ENCODE measurements around the gene C2orf76. TPM values are rescaled to one million over a fixed set of nuclear protein-coding genes. Genes with fewer than 3 reads are reported as not detected.

Gene C2orf76
- total and polyA plus RNA-seq, 10 of the 15 experiments (the other 5 are each of a cell fraction or from before 2014, with no cell fraction given), result 14.0 to 46.1 (median 25.4) TPM

DNA sequence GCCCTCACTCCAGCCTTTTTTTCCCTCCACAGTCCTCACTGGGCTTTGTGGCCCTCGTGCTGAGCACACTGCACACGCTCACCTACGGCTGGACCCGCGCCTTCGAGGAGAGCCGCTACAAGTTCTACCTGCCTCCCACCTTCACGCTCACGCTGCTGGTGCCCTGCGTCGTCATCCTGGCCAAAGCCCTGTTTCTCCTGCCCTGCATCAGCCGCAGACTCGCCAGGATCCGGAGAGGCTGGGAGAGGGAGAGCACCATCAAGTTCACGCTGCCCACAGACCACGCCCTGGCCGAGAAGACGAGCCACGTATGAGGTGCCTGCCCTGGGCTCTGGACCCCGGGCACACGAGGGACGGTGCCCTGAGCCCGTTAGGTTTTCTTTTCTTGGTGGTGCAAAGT, 103.6 kb downstream of the C2orf76 start:
- DNase-seq (ENCODE audit: low read depth, low spot score), result no peak
- Histone ChIP-seq H3K4me2 (ENCODE audit: control insufficient read depth, insufficient read depth) (no peak overlapping the region), H3K4me3 (no peak overlapping the region), H3K4me1 (ENCODE audit: control insufficient read depth, insufficient read depth, low read length) (no peaks in the 10 kb centered on the region), H2AFZ (ENCODE audit: control insufficient read depth, low read depth, low read length) (no peak overlapping the region), H4K20me1 (ENCODE audit: control insufficient read depth, insufficient read depth) (no peaks in the 10 kb centered on the region), H3K27ac (ENCODE audit: control insufficient read depth, insufficient read depth) (no peak overlapping the region), H3K79me2 (ENCODE audit: control insufficient read depth, insufficient read depth, low read length) (no peaks in the 10 kb centered on the region), H3K9ac (ENCODE audit: control insufficient read depth, insufficient read depth, low read length) (no peak overlapping the region), H3K36me3 (ENCODE audit: control insufficient read depth in 2 of 2, insufficient read depth in 2 of 2, low read length in 1 of 2) (peaks cover 0 to 2% of the 10 kb centered on the region in 2 experiments; a peak in 1 of 4 replicates), H3K27me3 (replicated peaks in 1 of 2; ENCODE audit: control insufficient read depth in 2 of 2, insufficient read depth in 2 of 2, low read length in 1 of 2) (no peaks in the 10 kb centered on the region), H3K9me3 (replicated peaks; ENCODE audit: control insufficient read depth, insufficient read depth, low read length) (no peaks in the 10 kb centered on the region)
- RAD21 ChIA-PET (ENCODE audit: unreplicated experiment), result no interaction called here
- no TSS peak for BruUV-seq (replicated peaks)
- in situ Hi-C loops (cut with MboI) (no loop called here), intact Hi-C loops (cut with micrococcal nuclease; ENCODE audit: unreplicated experiment) (no loop called here)
- no peak for ATAC-seq
- POLR2A ChIA-PET, result no interaction called here
- WGBS (ENCODE audit: insufficient coverage, insufficient replicate concordance, low lambda C conversion rate, missing lambda C conversion rate), result 95% methylated on average over 23 of the region's 23 CpGs
- FAIRE-seq, result no peak
- CTCF ChIA-PET, result no interaction called here
- SMC1A ChIA-PET (ENCODE audit: uncharacterized antibody, unreplicated experiment), result interaction anchor here (1.0 kb wide), 1 partner anchor 29 kb away, joined by 5 read pairs; no protein-coding TSS in a partner anchor
- no peak for TF ChIP-seq SKIL (IDR thresholded peaks at IDR 0.05; ENCODE audit: low read depth, poor library complexity, severe bottlenecking)
- no peak for TF ChIP-seq MLLT1 (IDR thresholded peaks at IDR 0.05)
- no peak for TF ChIP-seq CTCF (IDR thresholded peaks at IDR 0.05 in 2 of 3, conservative IDR thresholded peaks at IDR 0.05 in 1 of 3; ENCODE audit: control insufficient read depth in 2 of 3, extremely low read depth in 1 of 3, insufficient read depth in 1 of 3, low read depth in 3 of 3, low read length in 3 of 3)
- TF ChIP-seq MEF2A (IDR thresholded peaks at IDR 0.05; ENCODE audit: insufficient read depth, low read depth, low read length), result no peak
- TF ChIP-seq POLR2AphosphoS5 (IDR thresholded peaks at IDR 0.05; ENCODE audit: low read length), result no peak
- no peak for TF ChIP-seq ETV6 (conservative IDR thresholded peaks at IDR 0.05 in 1 of 2, IDR thresholded peaks at IDR 0.05 in 1 of 2; ENCODE audit: borderline replicate concordance in 1 of 2, low read depth in 1 of 2)
- no peak for TF ChIP-seq SUPT20H (IDR thresholded peaks at IDR 0.05; ENCODE audit: borderline replicate concordance, control insufficient read depth, low read depth, low read length)
- no peak for TF ChIP-seq WRNIP1 (IDR thresholded peaks at IDR 0.05; ENCODE audit: borderline replicate concordance, low read depth, low read length)
- no peak for TF ChIP-seq MTA3 (IDR thresholded peaks at IDR 0.05; ENCODE audit: borderline replicate concordance, low read length)
- no peak for TF ChIP-seq HDAC2 (IDR thresholded peaks at IDR 0.05)
- no peak for TF ChIP-seq ZNF384 (IDR thresholded peaks at IDR 0.05; ENCODE audit: borderline replicate concordance, low read depth, low read length)
- TF ChIP-seq HDAC6 (IDR thresholded peaks at IDR 0.05; ENCODE audit: unreplicated experiment), result no peak
- no peak for TF ChIP-seq PAX8 (IDR thresholded peaks at IDR 0.05)
- TF ChIP-seq, protein P1, sequence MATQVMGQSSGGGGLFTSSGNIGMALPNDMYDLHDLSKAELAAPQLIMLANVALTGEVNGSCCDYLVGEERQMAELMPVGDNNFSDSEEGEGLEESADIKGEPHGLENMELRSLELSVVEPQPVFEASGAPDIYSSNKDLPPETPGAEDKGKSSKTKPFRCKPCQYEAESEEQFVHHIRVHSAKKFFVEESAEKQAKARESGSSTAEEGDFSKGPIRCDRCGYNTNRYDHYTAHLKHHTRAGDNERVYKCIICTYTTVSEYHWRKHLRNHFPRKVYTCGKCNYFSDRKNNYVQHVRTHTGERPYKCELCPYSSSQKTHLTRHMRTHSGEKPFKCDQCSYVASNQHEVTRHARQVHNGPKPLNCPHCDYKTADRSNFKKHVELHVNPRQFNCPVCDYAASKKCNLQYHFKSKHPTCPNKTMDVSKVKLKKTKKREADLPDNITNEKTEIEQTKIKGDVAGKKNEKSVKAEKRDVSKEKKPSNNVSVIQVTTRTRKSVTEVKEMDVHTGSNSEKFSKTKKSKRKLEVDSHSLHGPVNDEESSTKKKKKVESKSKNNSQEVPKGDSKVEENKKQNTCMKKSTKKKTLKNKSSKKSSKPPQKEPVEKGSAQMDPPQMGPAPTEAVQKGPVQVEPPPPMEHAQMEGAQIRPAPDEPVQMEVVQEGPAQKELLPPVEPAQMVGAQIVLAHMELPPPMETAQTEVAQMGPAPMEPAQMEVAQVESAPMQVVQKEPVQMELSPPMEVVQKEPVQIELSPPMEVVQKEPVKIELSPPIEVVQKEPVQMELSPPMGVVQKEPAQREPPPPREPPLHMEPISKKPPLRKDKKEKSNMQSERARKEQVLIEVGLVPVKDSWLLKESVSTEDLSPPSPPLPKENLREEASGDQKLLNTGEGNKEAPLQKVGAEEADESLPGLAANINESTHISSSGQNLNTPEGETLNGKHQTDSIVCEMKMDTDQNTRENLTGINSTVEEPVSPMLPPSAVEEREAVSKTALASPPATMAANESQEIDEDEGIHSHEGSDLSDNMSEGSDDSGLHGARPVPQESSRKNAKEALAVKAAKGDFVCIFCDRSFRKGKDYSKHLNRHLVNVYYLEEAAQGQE (IDR thresholded peaks at IDR 0.05; ENCODE audit: low read depth, low read length), result no peak
- TF ChIP-seq RBBP5 (conservative IDR thresholded peaks at IDR 0.05), result no peak
- no peak for TF ChIP-seq SRF (IDR thresholded peaks at IDR 0.05; ENCODE audit: low read depth in 2 of 2, low read length in 2 of 2)

Measured in GM12878 (cell line).